Measurements from ENCODE around the gene DAND5.

GRCh38 chr19:12924621-12925310 lies 44.6 kb upstream of the DAND5 start:
- TF ChIP-seq, protein P1, sequence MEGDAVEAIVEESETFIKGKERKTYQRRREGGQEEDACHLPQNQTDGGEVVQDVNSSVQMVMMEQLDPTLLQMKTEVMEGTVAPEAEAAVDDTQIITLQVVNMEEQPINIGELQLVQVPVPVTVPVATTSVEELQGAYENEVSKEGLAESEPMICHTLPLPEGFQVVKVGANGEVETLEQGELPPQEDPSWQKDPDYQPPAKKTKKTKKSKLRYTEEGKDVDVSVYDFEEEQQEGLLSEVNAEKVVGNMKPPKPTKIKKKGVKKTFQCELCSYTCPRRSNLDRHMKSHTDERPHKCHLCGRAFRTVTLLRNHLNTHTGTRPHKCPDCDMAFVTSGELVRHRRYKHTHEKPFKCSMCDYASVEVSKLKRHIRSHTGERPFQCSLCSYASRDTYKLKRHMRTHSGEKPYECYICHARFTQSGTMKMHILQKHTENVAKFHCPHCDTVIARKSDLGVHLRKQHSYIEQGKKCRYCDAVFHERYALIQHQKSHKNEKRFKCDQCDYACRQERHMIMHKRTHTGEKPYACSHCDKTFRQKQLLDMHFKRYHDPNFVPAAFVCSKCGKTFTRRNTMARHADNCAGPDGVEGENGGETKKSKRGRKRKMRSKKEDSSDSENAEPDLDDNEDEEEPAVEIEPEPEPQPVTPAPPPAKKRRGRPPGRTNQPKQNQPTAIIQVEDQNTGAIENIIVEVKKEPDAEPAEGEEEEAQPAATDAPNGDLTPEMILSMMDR (IDR thresholded peaks at IDR 0.05) = no peak
- no peak for TF ChIP-seq POLR2A (IDR thresholded peaks at IDR 0.05)
